Dermis blood vessel endothelial cell (primary cell): ENCODE data around the gene C9orf43. TPM values are rescaled to one million over a fixed set of nuclear protein-coding genes. Genes with fewer than 3 reads are reported as not detected.
A peak's percentile ranks its signal among the peaks of the same experiment; 100 is the strongest.
"Not testable (repeated sequence)": the region's sequence is repeated elsewhere in the genome, so short reads cannot be mapped to it uniquely, and the experiment has no call there.

Experiments used
- DNase-seq: peaks from one replicate; pipeline ENCODE4 v3.0.0; 2010
- total RNA-seq: library from RNA; depleted of rRNA; stranded (reverse); fragments of >200 nt; gene quantifications from 2 replicates; pipeline ENCODE4 v1.2.3, GENCODE V29; 2014

Gene C9orf43
- total RNA-seq, 1 donor from 2014 or later, result not detected

DNA sequence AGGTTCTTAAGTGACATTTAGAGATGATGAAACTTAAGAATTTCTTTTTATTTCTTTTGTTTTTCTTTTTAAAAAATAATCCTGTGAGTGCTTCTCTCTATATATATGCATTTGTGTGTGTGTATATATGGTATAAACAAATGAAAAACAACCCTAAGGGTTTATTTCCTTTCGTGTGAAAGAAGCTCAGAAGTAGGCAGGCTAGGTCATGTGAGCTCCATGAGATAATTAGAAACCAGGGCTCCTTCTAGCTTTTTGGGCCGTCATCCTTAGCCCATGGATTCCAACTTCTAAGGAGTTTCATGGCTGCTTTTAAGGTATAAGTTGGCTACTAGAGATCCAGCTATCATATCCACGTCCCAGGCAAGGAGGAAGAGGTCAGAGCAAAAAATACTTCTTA is 11.2 kb downstream of the C9orf43 start:
- no peak for DNase-seq

- DNase-seq, result peak; percentile 32
These were observed 14.5 kb downstream of the C9orf43 start for GRCh38 chr9:113425072-113425471.

DNA sequence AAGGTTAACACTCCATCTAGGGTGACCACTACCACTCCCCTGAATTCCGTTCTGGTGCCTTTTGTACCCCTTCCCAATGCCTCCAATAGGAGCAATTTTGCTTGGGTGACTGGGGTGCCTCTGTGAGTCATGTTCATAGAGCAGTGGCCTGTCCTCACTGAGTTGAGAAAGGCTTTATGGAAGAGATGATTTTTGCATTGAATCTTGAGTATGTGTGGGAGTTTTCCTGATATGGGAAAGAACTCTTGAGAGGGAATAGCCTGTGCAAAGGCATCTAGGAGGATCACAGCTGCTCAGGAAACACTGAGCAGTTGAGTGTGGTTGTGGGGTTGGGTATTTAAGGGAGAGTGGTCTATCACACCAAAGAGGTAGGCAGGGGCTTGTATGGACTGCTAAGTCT is 16.2 kb downstream of the C9orf43 start:
- DNase-seq, result no peak

DNA sequence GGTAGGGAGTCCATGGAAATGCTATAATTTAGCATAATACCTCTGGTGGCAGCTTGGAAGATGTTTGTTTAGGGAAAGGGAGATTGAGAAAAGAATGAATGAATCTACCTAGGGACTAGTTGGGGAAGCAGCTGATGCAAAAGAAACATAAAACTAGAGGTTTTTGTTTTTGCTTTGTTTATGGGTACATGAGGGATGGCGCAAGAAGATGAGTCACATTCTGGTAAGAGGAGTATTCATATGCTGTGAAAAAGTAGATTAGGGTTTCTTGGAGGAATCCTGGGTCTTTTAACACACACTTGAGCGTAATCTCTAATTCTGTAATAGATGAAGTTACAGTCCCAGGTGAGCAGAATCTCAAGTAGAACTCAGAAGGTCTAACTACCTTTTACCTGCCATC is 17.1 kb downstream of the C9orf43 start:
- no peak for DNase-seq

- no peak for DNase-seq
These were observed 17.6 kb downstream of the C9orf43 start for GRCh38 chr9:113428062-113428615.

GRCh38 chr9:113431191-113431590 is 20.6 kb downstream of the C9orf43 start:
- peak; percentile 84 for DNase-seq

- DNase-seq, result no peak
These were observed 26.4 kb downstream of the C9orf43 start for GRCh38 chr9:113436728-113437515.

- DNase-seq, result not testable (repeated sequence)
These were observed 27.2 kb downstream of the C9orf43 start for GRCh38 chr9:113437716-113438115.

GRCh38 chr9:113444736-113445135 is 34.2 kb downstream of the C9orf43 start:
- no peak for DNase-seq

DNA sequence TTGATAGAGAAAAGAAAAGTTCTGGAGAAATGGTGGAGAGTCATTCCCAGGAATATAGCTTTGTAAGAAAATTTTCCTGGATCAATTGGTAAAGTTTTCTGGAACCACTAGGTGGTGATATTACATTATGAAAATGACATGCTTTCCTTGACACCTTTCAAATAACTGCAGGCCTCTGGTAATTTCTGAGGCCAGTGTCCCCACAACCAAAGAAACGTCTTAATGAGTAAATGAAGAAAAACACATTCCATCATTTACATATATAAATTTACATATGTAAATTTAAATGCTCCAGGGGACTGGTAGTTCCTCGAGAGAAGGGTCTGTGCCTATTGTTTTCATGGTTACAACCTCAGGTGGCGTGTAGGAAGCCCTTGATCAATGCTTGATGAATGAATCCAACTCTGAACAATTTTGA is 35.8 kb downstream of the C9orf43 start:
- DNase-seq, result peak; percentile 83

DNA sequence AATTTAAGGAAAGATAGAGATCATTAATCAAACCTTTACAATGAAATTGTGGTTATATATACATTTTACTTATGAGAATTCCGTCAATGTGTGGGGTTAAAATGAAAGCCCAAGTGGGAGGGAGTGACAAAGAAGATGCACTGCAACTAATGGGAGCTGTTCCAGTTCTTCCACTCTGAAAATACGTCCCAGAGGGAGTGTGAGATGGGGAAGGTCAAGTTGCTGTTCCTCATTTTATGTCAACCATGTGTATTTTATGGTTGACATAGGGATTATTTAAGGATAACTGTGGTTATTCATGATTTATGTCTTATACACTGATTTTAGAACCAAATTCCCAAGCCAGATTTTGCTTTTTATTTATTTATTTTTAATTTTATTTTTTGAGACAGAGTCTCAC is 38.8 kb downstream of the C9orf43 start:
- DNase-seq, result no peak

GRCh38 chr9:113452113-113452605 is 41.6 kb downstream of the C9orf43 start:
- DNase-seq, result no peak

DNA sequence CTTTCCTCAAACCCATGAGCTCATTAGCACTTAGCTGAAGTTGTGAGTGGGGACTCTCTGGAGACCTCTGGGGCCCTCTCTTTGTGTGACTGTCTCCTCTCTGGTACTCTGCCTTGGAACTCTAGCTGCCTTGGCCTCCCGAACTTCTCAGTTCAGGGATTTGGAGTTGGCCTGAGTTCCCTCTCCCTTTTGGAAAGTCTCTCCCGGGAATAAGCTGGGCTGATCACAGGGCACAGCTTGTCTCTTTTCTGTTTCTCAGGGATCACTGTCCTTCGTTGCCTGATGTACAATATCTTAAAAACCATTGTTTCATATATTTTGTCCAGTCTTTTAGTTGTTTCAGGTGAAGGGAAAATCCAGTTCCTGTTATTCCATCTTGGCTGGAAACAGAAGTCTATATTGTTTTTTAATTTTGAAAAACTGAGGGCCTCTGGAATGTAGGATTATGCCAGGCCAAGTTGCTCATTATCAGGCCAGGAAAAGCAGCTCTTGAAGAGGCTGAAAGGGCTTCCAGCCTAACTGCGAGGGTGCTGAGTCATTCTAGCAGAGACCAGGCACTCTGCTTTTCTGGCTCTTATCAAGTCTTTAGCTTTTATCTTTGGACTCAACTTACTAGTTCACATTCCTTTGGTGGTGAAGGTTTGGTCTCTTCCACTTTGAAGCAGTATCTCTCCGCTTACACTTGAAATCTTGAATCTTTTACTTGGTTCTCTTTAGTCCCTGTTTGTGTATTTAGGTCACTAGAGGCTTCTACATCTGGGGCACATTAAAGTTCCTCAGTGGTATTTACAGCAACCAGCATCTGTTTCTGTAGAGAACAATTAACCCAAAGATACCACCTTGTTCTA is 44.6 kb downstream of the C9orf43 start:
- peak; percentile 95 for DNase-seq

DNA sequence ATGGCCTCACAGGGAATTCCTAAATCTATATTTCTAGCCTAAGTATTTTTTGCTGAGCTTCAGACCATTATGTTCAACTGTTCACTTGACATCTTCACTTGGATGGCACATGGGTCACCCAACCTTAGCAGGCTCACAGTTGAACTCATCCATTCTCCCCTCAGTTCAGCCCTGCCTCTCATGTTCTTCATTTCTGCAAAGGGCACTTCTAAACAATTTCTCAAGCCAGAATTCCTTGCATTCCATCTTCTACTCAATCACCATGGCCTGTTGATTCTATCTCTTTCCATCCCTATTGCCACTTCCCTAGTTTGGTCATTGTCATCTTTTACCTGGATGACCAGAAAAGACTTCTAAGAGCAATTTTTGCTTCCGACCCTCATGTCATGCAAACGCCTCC is 45.7 kb downstream of the C9orf43 start:
- DNase-seq, result no peak

GRCh38 chr9:113461285-113461684 is 50.7 kb downstream of the C9orf43 start:
- no peak for DNase-seq

GRCh38 chr9:113461943-113462342 is 51.4 kb downstream of the C9orf43 start:
- DNase-seq, result no peak

GRCh38 chr9:113462781-113463286 is 52.3 kb downstream of the C9orf43 start:
- DNase-seq, result no peak

DNA sequence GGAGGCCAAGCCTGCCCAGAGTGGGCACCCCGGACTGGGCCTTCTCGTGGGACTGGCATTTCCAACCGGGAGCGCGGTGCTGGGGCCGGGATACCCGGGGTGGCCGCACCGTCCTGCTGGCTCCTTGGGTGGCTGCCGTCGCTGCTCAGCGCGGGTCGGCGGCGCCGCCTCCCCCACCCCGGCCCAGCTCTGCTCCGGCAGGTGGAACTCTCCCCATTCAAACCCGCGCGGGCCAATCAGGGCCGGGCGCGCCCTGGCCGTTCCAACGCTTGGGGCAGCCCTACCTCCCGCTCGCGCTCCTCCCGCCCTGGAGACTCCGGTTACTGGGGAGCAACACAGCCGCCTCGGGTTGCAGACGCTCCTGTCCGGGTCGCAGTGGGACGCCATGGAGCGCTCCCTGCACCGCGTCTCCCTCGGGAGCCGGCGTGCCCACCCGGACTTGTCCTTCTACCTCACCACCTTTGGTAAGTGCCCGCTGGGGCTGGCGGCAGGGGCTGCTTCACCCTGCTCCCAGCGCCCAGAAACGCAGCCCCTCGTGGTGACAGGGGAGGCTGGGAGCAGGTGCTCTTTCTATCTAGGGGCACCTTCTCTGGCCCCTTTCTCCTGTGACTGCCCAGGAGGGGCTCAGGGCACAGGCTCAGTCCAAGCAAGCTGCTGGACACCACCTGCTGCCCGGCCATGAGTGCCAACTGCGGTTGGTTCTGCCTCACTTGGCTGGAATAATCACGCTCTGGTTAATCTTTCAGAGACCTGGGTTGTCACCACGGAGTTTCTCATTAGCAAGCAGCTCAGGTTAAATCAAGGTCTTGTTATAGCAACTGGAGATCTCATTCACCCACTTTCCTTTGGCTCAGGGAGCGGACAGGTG is 53.1 kb downstream of the C9orf43 start, which contains the start of gene RGS3:
RGS3 (plus strand) TSS at position 310 of the 868 bp plus-strand sequence; CDS start at position 386, 76 bp downstream.
- peak; percentile 45 for DNase-seq

DNA sequence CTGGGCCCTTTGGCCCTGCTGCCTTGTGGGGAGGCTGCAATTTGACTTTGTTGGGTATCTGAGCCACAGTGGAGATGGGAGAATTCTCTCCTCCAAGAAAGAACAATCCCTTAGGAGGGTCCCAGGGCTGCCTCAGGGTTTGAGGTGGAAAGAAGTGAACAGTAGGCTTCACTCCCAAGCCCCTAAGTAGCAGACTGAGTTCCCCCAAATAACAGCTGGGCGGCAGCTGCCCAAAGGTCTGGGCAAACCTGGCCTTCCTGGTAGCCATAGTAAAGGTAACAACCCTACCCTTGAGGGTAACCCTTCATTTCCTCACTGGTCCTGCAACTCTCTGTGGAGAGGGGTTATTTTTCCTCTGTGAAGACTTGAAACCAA is 53.7 kb downstream of the C9orf43 start:
- no peak for DNase-seq

DNA sequence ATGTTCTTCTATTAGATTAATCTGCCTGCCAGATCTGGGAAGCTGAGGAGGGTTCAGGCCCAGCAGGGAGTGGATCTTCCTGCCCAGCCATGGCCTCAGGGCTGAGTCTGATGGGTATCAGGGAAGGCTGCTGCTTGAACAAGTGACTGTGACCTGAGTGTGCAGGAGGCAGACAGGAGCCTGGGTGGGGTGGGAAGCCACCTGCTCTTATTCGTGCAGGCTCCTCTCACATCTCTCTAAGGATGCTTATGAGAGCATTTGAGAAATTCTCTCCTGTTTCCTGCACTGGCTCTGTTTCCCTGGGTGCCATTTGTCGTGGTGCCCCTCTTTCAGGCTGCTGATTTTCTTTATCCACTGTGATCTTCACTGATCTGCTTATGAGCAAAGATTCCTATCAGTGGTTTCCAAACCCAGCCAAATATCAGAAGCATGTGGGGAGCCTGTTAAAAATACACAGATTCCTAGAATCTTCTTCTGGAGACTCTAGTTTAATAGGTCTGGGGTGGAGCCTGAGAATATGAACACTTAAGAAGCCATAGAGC is 55.1 kb downstream of the C9orf43 start:
- DNase-seq, result no peak

GRCh38 chr9:113467183-113467582 is 56.6 kb downstream of the C9orf43 start:
- no peak for DNase-seq
